Left lung (tissue), 10 donors: Measurements from ENCODE around the gene KIRREL1. TPM values are rescaled to one million over a fixed set of nuclear protein-coding genes. Genes with fewer than 3 reads are reported as not detected.

Experiments used
- ATAC-seq: fragments of 200-7000 bp; cut with Tn5 transposase; one replicate; pipeline ENCODE4 v1.9.1; 2020; ENCODE audit warnings: moderate library complexity
- DNase-seq, 4 donors: peaks; one replicate each; pipeline ENCODE4 v3.0.0-alpha.2; 2013 to 2020
- H3K27ac ChIP-seq, 2 donors: fragments of 200-600 bp; sonication (generic) in 1 of 2; one replicate each; pipeline versions ENCODE4 v1.5.0 to v1.8.0; 2020 to 2021
- H3K27me3 ChIP-seq, 2 donors: fragments of 200-600 bp; sonication (generic) in 1 of 2; one replicate each; pipeline versions ENCODE4 v1.5.0 to v1.8.0; 2020 to 2021
- H3K36me3 ChIP-seq, 2 donors: fragments of 200-600 bp; sonication (generic) in 1 of 2; one replicate each; pipeline versions ENCODE4 v1.5.0 to v1.8.0; 2020 to 2021
- H3K4me1 ChIP-seq, 2 donors: fragments of 200-600 bp; one replicate each; pipeline ENCODE4 v1.8.0; 2021
- H3K4me3 ChIP-seq, 2 donors: fragments of 200-600 bp; sonication (generic) in 1 of 2; one replicate each; pipeline versions ENCODE4 v1.5.0 to v1.8.0; 2020 to 2021; ENCODE audit warnings: mild to moderate bottlenecking in 1 of 2
- H3K9me3 ChIP-seq, 2 donors: fragments of 200-600 bp; sonication (generic) in 1 of 2; one replicate each; pipeline versions ENCODE4 v1.5.0 to v1.8.0; 2020 to 2021
- intact Hi-C, 2 donors: fragments of 100-400 bp; cut with DNase I; formaldehyde crosslinking; loops; one replicate each; pipeline versions ENCODE4 v1.11.2 to v1.14.2; 2022
- polyA plus RNA-seq, 6 donors: library from polyadenylated mRNA; unstranded; fragments of 120-200 nt; gene quantifications; one replicate each; pipeline ENCODE4 v1.2.1, GENCODE V29; 2013; ENCODE audit not compliant: insufficient read length in 6 of 6
- total RNA-seq, 2 donors: library from RNA; stranded (reverse); fragmentation: NEBNext Ultra II Directional; extraction: Animal tissue kit (Norgen Biotek cat#: 25700); gene quantifications; one replicate each; pipeline ENCODE4 v1.2.1, GENCODE V29; 2021
- TF ChIP-seq, protein P1 (sequence below), 2 donors: fragments of 200-600 bp; sonication (generic) in 1 of 2; IDR thresholded peaks; one replicate each; pipeline versions ENCODE4 v1.5.0 to v1.8.0; 2021; ENCODE audit warnings: antibody characterized with exemption in 2 of 2
- donor health status: DM: no; HTN: yes; CAD: no.
- donor health status: DM: no; HTN: no; CAD: no.

The KIRREL1 gene
- total and polyA plus RNA-seq, 8 donors, result 44.6 to 67.6 (median 55.7) TPM

DNA sequence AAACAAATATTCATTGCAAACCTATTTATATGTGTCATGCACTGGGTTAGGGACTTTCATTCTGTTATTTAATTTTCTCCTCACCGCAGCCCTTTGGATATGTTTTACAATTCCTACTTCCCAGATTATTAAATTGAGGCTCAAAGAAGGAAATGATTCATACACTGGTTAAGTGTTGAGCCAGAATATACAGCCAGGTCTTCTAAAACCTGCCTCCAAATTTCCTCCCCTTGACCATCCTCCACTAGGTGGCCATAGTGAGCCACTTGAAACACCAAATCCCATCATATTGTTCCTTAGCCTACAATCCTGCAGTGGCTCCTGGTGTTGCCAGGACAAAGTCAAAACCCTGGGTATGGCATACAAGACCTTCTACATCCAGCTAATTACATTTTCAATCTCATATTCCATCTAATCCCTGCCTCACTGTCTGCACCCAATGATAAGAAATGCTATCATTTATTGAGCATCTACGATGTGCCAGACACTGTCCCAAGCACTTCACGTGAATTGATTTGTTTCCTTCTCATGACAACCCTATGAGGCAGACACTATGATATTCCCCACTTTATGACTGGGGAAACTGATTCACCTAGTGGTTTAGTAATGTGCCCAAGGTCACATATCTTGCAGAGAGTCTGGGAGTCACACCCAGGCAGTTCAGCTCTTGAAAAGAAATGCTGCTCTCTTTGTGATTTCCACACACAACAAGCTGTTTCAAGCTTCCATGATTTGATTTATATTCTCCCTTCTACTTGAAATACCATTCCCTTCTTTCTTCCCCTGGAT is 23.6 kb upstream of the KIRREL1 start:
- TF ChIP-seq, protein P1, sequence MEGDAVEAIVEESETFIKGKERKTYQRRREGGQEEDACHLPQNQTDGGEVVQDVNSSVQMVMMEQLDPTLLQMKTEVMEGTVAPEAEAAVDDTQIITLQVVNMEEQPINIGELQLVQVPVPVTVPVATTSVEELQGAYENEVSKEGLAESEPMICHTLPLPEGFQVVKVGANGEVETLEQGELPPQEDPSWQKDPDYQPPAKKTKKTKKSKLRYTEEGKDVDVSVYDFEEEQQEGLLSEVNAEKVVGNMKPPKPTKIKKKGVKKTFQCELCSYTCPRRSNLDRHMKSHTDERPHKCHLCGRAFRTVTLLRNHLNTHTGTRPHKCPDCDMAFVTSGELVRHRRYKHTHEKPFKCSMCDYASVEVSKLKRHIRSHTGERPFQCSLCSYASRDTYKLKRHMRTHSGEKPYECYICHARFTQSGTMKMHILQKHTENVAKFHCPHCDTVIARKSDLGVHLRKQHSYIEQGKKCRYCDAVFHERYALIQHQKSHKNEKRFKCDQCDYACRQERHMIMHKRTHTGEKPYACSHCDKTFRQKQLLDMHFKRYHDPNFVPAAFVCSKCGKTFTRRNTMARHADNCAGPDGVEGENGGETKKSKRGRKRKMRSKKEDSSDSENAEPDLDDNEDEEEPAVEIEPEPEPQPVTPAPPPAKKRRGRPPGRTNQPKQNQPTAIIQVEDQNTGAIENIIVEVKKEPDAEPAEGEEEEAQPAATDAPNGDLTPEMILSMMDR (IDR thresholded peaks at IDR 0.05), result peak; percentile 67 to 70
- peak in 1 of 4 donors; percentile 57 for DNase-seq
- H3K9me3 ChIP-seq, result no peaks in the 10 kb centered on the region
- no peaks in the 10 kb centered on the region for H3K36me3 ChIP-seq
- no peak overlapping the region for H3K4me3 ChIP-seq
- no peaks in the 10 kb centered on the region for H3K27me3 ChIP-seq
- ATAC-seq, result peak; percentile 90
- intact Hi-C loops, result loop anchor here in 1 of 2 donors (5.0 kb wide), 1 partner anchor 147 kb away; no protein-coding TSS in a partner anchor
- peaks cover 0 to 11% of the 10 kb centered on the region in 2 donors for H3K4me1 ChIP-seq
- H3K27ac ChIP-seq, result no peak overlapping the region

DNA sequence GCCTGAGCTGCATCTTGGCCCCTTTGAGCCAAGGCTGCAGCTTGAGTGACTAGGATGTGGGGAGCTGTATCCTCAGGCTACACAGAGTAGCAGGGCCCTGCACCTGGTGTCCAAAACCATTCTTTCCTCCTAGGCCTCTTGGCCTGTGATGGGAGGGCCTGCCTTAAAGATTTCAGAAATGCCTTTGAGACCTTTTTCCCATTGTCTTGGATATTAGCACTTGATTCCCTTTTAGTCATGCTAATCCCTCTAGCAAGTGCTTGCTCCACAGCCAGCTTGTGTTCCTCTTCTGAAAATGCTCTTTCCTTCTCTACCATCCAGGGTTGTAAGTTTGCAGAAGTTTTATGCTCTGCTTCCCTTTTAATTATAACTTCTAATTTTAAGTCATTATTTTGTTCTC is 21.7 kb upstream of the KIRREL1 start:
- DNase-seq, result no peak
- H3K9me3 ChIP-seq, result no peaks in the 10 kb centered on the region
- H3K27me3 ChIP-seq, result no peaks in the 10 kb centered on the region
- no peak for ATAC-seq
- no peaks in the 10 kb centered on the region for H3K36me3 ChIP-seq
- intact Hi-C loops, result no loop called here
- H3K27ac ChIP-seq, result no peak overlapping the region
- peaks cover 0 to 11% of the 10 kb centered on the region in 2 donors for H3K4me1 ChIP-seq
- TF ChIP-seq, protein P1 (IDR thresholded peaks at IDR 0.05), result no peak
- no peak overlapping the region for H3K4me3 ChIP-seq

DNA sequence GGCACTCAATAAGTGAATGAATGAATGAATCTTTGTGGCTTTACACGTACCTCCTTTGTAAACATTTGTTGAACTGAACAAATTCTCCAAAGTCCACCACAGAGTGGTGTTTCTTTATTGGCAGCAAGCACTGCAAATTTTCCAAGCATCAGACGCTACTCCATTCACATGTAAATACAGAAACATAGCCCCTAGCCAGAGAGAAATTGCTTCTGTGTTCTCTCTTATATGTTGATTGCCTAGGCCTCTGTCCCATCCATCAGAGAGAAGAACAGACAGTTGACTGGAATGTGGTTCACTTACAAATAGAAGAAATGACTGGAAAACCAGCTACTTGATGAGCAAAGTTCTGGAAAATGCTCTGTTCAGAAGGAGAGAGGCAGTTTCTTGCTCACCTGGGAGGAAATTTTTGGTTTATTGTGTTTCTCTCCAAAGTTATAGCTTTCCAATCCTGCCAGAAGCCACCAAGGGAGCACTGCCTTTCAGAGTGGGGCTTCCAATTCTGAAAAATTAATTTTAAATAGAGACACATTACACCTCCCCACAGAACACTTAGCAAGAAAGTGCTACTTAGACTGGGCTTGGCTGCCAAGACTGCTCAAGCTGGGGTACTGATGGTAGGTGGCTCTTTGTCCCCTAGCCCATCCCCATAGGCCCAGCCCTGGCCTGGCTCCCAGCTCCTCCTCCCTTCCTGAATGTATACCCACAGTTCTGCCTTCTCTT is 18.1 kb upstream of the KIRREL1 start:
- Histone ChIP-seq H3K4me3 (no peak overlapping the region), H3K4me1 (no peaks in the 10 kb centered on the region), H3K27ac (no peak overlapping the region), H3K9me3 (no peaks in the 10 kb centered on the region), H3K36me3 (no peaks in the 10 kb centered on the region), H3K27me3 (peaks cover 0 to 16% of the 10 kb centered on the region in 2 donors)
- TF ChIP-seq, protein P1 (IDR thresholded peaks at IDR 0.05), result no peak
- ATAC-seq (no peak), DNase-seq (no peak)
- intact Hi-C loops, result no loop called here

DNA sequence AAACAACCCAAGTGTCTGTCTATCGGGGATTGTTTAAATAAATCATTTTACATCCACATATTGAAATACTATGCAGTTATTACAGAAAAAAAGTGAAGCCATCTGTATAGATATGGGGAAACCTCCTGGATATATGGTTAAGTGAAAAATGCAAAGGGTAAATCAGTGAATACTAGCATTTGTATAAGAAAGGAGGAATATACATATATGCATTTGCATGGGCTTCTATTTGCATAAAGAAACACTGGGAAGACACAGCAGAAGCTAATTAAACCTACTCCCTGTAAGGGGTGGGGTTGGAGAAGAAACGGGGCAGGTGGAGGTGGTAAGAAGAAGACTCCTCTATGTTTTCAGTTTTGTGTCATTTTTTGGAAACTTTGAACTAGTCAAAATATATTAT is 16.6 kb upstream of the KIRREL1 start:
- no peak overlapping the region for H3K4me3 ChIP-seq
- peaks cover 0 to 16% of the 10 kb centered on the region in 2 donors for H3K27me3 ChIP-seq
- no peak overlapping the region for H3K27ac ChIP-seq
- TF ChIP-seq, protein P1 (IDR thresholded peaks at IDR 0.05), result no peak
- H3K9me3 ChIP-seq, result no peaks in the 10 kb centered on the region
- H3K36me3 ChIP-seq, result no peaks in the 10 kb centered on the region
- H3K4me1 ChIP-seq, result no peaks in the 10 kb centered on the region
- ATAC-seq, result no peak
- DNase-seq, result no peak
- intact Hi-C loops, result no loop called here
